ENCODE results near the gene CSRP2.

Gene CSRP2

DNA sequence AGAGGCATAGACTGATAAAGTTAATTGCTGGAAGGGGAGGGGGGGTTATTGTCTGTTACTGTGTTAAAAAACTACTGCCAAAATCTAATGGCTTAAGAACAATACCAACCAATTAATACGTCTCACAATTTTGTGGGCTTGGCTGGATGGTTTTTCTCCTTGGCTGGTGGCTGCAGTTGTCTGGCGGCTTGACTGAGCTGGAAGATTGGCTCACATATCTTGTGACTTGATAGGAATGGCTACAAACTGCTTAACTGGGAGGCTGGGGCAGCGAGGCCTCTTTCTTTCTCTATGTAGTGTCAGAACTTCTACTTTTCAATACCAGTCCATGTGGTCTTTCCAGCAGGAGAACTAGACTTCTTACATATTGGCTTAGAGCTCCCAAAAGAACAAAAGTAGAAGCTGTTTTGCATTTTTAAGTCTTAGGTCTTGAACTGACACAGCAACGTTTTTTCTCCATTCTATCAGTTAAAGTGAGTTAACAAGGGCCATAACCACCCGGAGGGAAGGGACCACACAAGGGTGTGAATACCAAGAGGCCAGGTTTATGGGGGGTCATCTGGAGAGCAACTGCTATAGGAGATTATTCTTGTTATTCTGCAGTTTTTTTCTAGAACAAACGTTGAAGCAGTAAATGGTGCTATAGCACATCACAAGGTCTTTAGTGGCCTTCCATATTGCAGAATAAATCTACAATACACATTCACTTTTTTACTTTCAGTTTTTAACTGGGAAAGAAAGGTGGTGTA lies 68.0 kb downstream of the CSRP2 start:
- FAIRE-seq (no peak), DNase-seq (ENCODE audit: insufficient read length, low spot score) (no peak)
- TF ChIP-seq POLR2A (IDR thresholded peaks at IDR 0.05; ENCODE audit: low read depth, low read length) = no peak

Measured in H54 (cell line).